Caco-2 (cell line): ENCODE measurements around the gene NDUFV1. TPM values are rescaled to one million over a fixed set of nuclear protein-coding genes. Genes with fewer than 3 reads are reported as not detected.

ENCODE experiments used
- BruUV-seq: library from RNA; stranded (reverse); fragments of 400-500 nt; replicated peaks from 2 replicates; lab custom pipeline; 2021; lab: Mats Ljungman, UMichigan
- CTCF ChIA-PET: fragments of 300-600 bp; sonication (Branson Sonifier 250); formaldehyde crosslinking; loops from one replicate; lab custom pipeline; 2022; ENCODE audit warnings: antibody characterized with exemption; lab: Charles Lee
- POLR2A ChIA-PET: fragments of 300-600 bp; sonication (Branson Sonifier 250); formaldehyde crosslinking; loops from one replicate; lab custom pipeline; 2022; ENCODE audit warnings: antibody characterized with exemption; lab: Charles Lee
- DNase-seq, 2 experiments: peaks; one replicate each; pipeline versions ENCODE4 v3.0.0 to v3.0.0-alpha.2; 2020 to 2022
- H3K27me3 ChIP-seq: replicated peaks from 2 replicates; pipeline ENCODE4 v1.6.0; 2011; ENCODE audit warnings: low read length; ENCODE audit not compliant: control insufficient read depth, insufficient read depth
- H3K36me3 ChIP-seq: 2 replicates; pipeline ENCODE4 v1.5.1; 2011; ENCODE audit warnings: low read length; ENCODE audit not compliant: control insufficient read depth, insufficient read depth
- H3K4me1 ChIP-seq: fragments of 250-450 bp; sonication (Bioruptor Pico); 2 replicates; pipeline ENCODE4 v1.5.1; 2020; ENCODE audit warnings: mild to moderate bottlenecking
- H3K4me3 ChIP-seq: 2 replicates; pipeline ENCODE4 v1.5.1; 2011; ENCODE audit warnings: low read depth, mild to moderate bottlenecking, control low read depth, low read length
- H3K9me3 ChIP-seq: fragments of 250-450 bp; sonication (Bioruptor Pico); 2 replicates; pipeline ENCODE4 v1.5.1; 2020; ENCODE audit warnings: mild to moderate bottlenecking, moderate library complexity
- H3K27ac Mint-ChIP-seq: one replicate; pipeline ENCODE4 v1.8.0; 2022; ENCODE audit warnings: mixed read lengths; ENCODE audit not compliant: unreplicated experiment
- H3K27me3 Mint-ChIP-seq: one replicate; pipeline ENCODE4 v1.8.0; 2022; ENCODE audit warnings: mixed read lengths; ENCODE audit not compliant: insufficient read depth, unreplicated experiment
- H3K36me3 Mint-ChIP-seq: one replicate; pipeline ENCODE4 v1.8.0; 2022; ENCODE audit warnings: mild to moderate bottlenecking, mixed read lengths; ENCODE audit not compliant: insufficient read depth, unreplicated experiment
- H3K4me1 Mint-ChIP-seq: one replicate; pipeline ENCODE4 v1.8.0; 2022; ENCODE audit warnings: low read depth, mixed read lengths; ENCODE audit not compliant: unreplicated experiment
- H3K4me3 Mint-ChIP-seq: one replicate; pipeline ENCODE4 v1.8.0; 2022; ENCODE audit warnings: mild to moderate bottlenecking, moderate library complexity, mixed read lengths; ENCODE audit not compliant: unreplicated experiment
- H3K9me3 Mint-ChIP-seq: one replicate; pipeline ENCODE4 v1.8.0; 2022; ENCODE audit warnings: mixed read lengths; ENCODE audit not compliant: unreplicated experiment
- CTCF ChIP-seq, 2 experiments: fragments of 200-600 bp in 1 of 2; IDR thresholded peaks; 1 replicate in 1 of 2; 2 replicates in 1 of 2; pipeline versions ENCODE4 v1.5.1 to v1.8.0; 2011 to 2022; ENCODE audit warnings: antibody characterized with exemption in 1 of 2, control low read depth in 1 of 2, inconsistent platforms in 1 of 2, low read depth in 1 of 2, low read length in 1 of 2, mild to moderate bottlenecking in 1 of 2, moderate library complexity in 1 of 2; ENCODE audit not compliant: insufficient read depth in 1 of 2, severe bottlenecking in 1 of 2, unreplicated experiment in 1 of 2
- intact Hi-C: fragments of 100-400 bp; cut with micrococcal nuclease; formaldehyde crosslinking; loops from one replicate; pipeline ENCODE4 v1.10.0; 2022; ENCODE audit not compliant: unreplicated experiment
- total RNA-seq: library from RNA; stranded (reverse); gene quantifications from 2 replicates; pipeline ENCODE4 v1.2.3, GENCODE V29; 2022

Gene NDUFV1
- total RNA-seq, 1 experiment from 2014 or later: 358 TPM

GRCh38 chr11:67639438-67639859 is 32.7 kb downstream of the NDUFV1 start, which contains the start of gene TBX10:
TSS of gene TBX10 (minus strand) at chr11:67639763. CDS start at chr11:67639472, 291 bp downstream.
- POLR2A ChIA-PET: no interaction called here
- no TSS peak for BruUV-seq

GRCh38 chr11:67640021-67640757 is 33.5 kb downstream of the NDUFV1 start:
- TF ChIP-seq CTCF (IDR thresholded peaks at IDR 0.05; ENCODE audit: insufficient read depth in 1 of 2, low read depth in 1 of 2, low read length in 1 of 2, severe bottlenecking in 1 of 2, unreplicated experiment in 1 of 2): peak; percentile 86 to 96
- no peak overlapping the region for H3K4me3 ChIP-seq
- no peaks in the 10 kb centered on the region for H3K27me3 ChIP-seq
- 0 out of 2 replicates have a peak, but pooled peaks cover 3% of the 10 kb centered on the region for H3K4me1 ChIP-seq
- Mint-ChIP-seq H3K4me1 (no peaks in the 10 kb centered on the region), H3K27ac (no peak overlapping the region), H3K36me3 (no peaks in the 10 kb centered on the region), H3K9me3 (no peaks in the 10 kb centered on the region), H3K27me3 (no peaks in the 10 kb centered on the region), H3K4me3 (no peak overlapping the region)
- peak; percentile 87 to 88 for DNase-seq
- ChIA-PET POLR2A (no interaction called here), CTCF (interaction anchor here (0.5 to 2.8 kb wide), 6 partner anchors 8 to 298 kb away, joined by 3 to 18 read pairs (median 4); partner anchors contain the start of gene NUDT8)
- intact Hi-C loops: loop anchor here (1.0 kb wide), 1 partner anchor 19 kb away; no protein-coding TSS in a partner anchor
- no peaks in the 10 kb centered on the region for H3K36me3 ChIP-seq
- peaks cover 8% of the 10 kb centered on the region; the same call in 1 of the 2 replicates for H3K9me3 ChIP-seq
- BruUV-seq: no TSS peak

More at GRCh38 chr11:67639438-67639859, 32.7 kb downstream of the NDUFV1 start, which contains the start of gene TBX10:
- Mint-ChIP-seq H3K4me3 (no peak within 1 kb of the TSS), H3K36me3 (no peaks in the 10 kb centered on the region), H3K27me3 (no peaks in the 10 kb centered on the region), H3K27ac (no peak within 1 kb of the TSS), H3K9me3 (no peaks in the 10 kb centered on the region), H3K4me1 (no peaks in the 10 kb centered on the region)
- intact Hi-C loops: no loop called here
- H3K9me3 ChIP-seq: peaks cover 8% of the 10 kb centered on the region; the same call in 1 of the 2 replicates
- no peak for TF ChIP-seq CTCF (IDR thresholded peaks at IDR 0.05; ENCODE audit: insufficient read depth in 1 of 2, low read depth in 1 of 2, low read length in 1 of 2, severe bottlenecking in 1 of 2, unreplicated experiment in 1 of 2)
- H3K4me3 ChIP-seq: no peak within 1 kb of the TSS
- CTCF ChIA-PET: interaction anchor here (0.5 to 2.8 kb wide), 4 partner anchors 9 to 299 kb away, joined by 3 to 18 read pairs (median 6); partner anchors contain the start of gene NUDT8
- DNase-seq: peak in 1 of 2 experiments; percentile 44
- no peaks in the 10 kb centered on the region for H3K36me3 ChIP-seq
- H3K27me3 ChIP-seq: no peaks in the 10 kb centered on the region
- H3K4me1 ChIP-seq: 0 out of 2 replicates have a peak, but pooled peaks cover 3% of the 10 kb centered on the region

- POLR2A ChIA-PET: no interaction called here
- intact Hi-C loops: loop anchor here (1.0 kb wide), 1 partner anchor 18 kb away; no protein-coding TSS in a partner anchor
- Mint-ChIP-seq H3K4me3 (no peak overlapping the region), H3K27ac (no peak overlapping the region), H3K4me1 (no peaks in the 10 kb centered on the region), H3K27me3 (no peaks in the 10 kb centered on the region), H3K36me3 (no peaks in the 10 kb centered on the region), H3K9me3 (no peaks in the 10 kb centered on the region)
- H3K27me3 ChIP-seq: no peaks in the 10 kb centered on the region
- 0 out of 2 replicates have a peak, but pooled peaks cover 3% of the 10 kb centered on the region for H3K4me1 ChIP-seq
- no peak for DNase-seq
- H3K4me3 ChIP-seq: no peak overlapping the region
- no TSS peak for BruUV-seq
- CTCF ChIA-PET: interaction anchor here (0.6 to 2.8 kb wide), 5 partner anchors 8 to 151 kb away, joined by 3 to 18 read pairs (median 4); partner anchors contain the start of gene NUDT8
- no peaks in the 10 kb centered on the region for H3K36me3 ChIP-seq
- TF ChIP-seq CTCF (IDR thresholded peaks at IDR 0.05; ENCODE audit: insufficient read depth in 1 of 2, low read depth in 1 of 2, low read length in 1 of 2, severe bottlenecking in 1 of 2, unreplicated experiment in 1 of 2): no peak
- H3K9me3 ChIP-seq: peaks cover 8% of the 10 kb centered on the region; the same call in 1 of the 2 replicates
Measured at GRCh38 chr11:67640758-67641337, 34.1 kb downstream of the NDUFV1 start.
